SK-N-SH (cell line): ENCODE measurements around the gene DBNDD2. TPM values are rescaled to one million over a fixed set of nuclear protein-coding genes. Genes with fewer than 3 reads are reported as not detected.

ENCODE experiments used
- CTCF ChIA-PET: fragments of 300-600, 350-600 bp; formaldehyde crosslinking; extraction: SDS; loops from one replicate; lab custom pipeline; 2021; lab: Yijun Ruan, JAX
- POLR2A ChIA-PET: fragments of 350-600 bp; sonication (Branson Sonifier 250); formaldehyde crosslinking; extraction: SDS; loops from one replicate; lab custom pipeline; 2020; ENCODE audit warnings: antibody characterized with exemption, inconsistent platforms; lab: Yijun Ruan, JAX
- DNase-seq: peaks from one replicate; pipeline ENCODE4 v3.0.0; 2012
- H2AFZ ChIP-seq: fragments of 200-600 bp; sonication (generic); 2 replicates; pipeline ENCODE4 v1.8.1; 2016; ENCODE audit warnings: antibody characterized with exemption, mild to moderate bottlenecking, low read depth
- H3F3A ChIP-seq: fragments of 200-600 bp; sonication (generic); replicated peaks from 2 replicates; pipeline ENCODE3; 2016; ENCODE audit warnings: antibody characterized with exemption, mild to moderate bottlenecking; ENCODE audit not compliant: insufficient read depth
- H3K27ac ChIP-seq, 2 experiments: fragments of 200-500 bp in 1 of 2; fragments of 200-600 bp in 1 of 2; sonication (Bioruptor generic) in 1 of 2; sonication (generic), shearing (Covaris generic) in 1 of 2; 2 replicates each; pipeline versions ENCODE4 v1.5.1 to v1.6.1; 2014 to 2016; ENCODE audit warnings: low read depth in 2 of 2, inconsistent platforms in 1 of 2, low read length in 1 of 2, mild to moderate bottlenecking in 1 of 2, mixed read lengths in 1 of 2
- H3K27me3 ChIP-seq: fragments of 200-600 bp; sonication (generic), shearing (Covaris generic); 2 replicates; pipeline ENCODE4 v1.6.1; 2016; ENCODE audit warnings: mixed run types; ENCODE audit not compliant: insufficient read depth
- H3K36me3 ChIP-seq, 2 experiments: fragments of 200-500 bp in 1 of 2; fragments of 200-600 bp in 1 of 2; sonication (Bioruptor generic) in 1 of 2; sonication (generic) in 1 of 2; replicated peaks in 1 of 2; 2 replicates each; pipeline versions ENCODE3 to v1.5.1; 2014 to 2016; ENCODE audit warnings: low read length in 1 of 2, mild to moderate bottlenecking in 1 of 2; ENCODE audit not compliant: insufficient read depth in 2 of 2, control insufficient read depth in 1 of 2
- H3K4me1 ChIP-seq, 2 experiments: fragments of 200-500 bp in 1 of 2; fragments of 200-600 bp in 1 of 2; sonication (Bioruptor generic) in 1 of 2; sonication (generic), shearing (Covaris generic) in 1 of 2; 2 replicates each; pipeline versions ENCODE4 v1.5.1 to v1.6.1; 2014 to 2016; ENCODE audit warnings: low read depth in 1 of 2, low read length in 1 of 2, mixed run types in 1 of 2; ENCODE audit not compliant: insufficient read depth in 2 of 2, control insufficient read depth in 1 of 2
- H3K4me2 ChIP-seq: fragments of 200-600 bp; sonication (generic), shearing (Covaris generic); 2 replicates; pipeline ENCODE4 v1.6.1; 2017; ENCODE audit warnings: mixed run types
- H3K4me3 ChIP-seq, 2 experiments: fragments of 200-500 bp in 1 of 2; fragments of 200-600 bp in 1 of 2; sonication (Bioruptor generic) in 1 of 2; sonication (generic), shearing (Covaris generic) in 1 of 2; 2 replicates each; pipeline versions ENCODE4 v1.5.1 to v1.8.1; 2014 to 2016; ENCODE audit warnings: low read depth in 2 of 2, inconsistent platforms in 1 of 2, low read length in 1 of 2, mild to moderate bottlenecking in 1 of 2, mixed read lengths in 1 of 2, moderate library complexity in 1 of 2
- H3K79me2 ChIP-seq: fragments of 200-600 bp; sonication (generic); 2 replicates; pipeline ENCODE4 v1.8.1; 2017; ENCODE audit warnings: mild to moderate bottlenecking; ENCODE audit not compliant: insufficient read depth
- H3K9ac ChIP-seq: fragments of 200-600 bp; sonication (generic); 2 replicates; pipeline ENCODE4 v1.6.1; 2017; ENCODE audit warnings: mixed run types
- H3K9me2 ChIP-seq: fragments of 200-600 bp; sonication (generic); 2 replicates; pipeline ENCODE4 v1.6.1; 2017; ENCODE audit warnings: mixed run types
- H3K9me3 ChIP-seq: fragments of 200-600 bp; sonication (generic); 2 replicates; pipeline ENCODE4 v1.6.1; 2017; ENCODE audit warnings: mixed run types, mild to moderate bottlenecking, moderate library complexity
- H4K20me1 ChIP-seq: fragments of 200-600 bp; sonication (generic); 2 replicates; pipeline ENCODE4 v1.6.1; 2017; ENCODE audit warnings: mild to moderate bottlenecking, mixed run types; ENCODE audit not compliant: insufficient read depth
- CHD2 ChIP-seq: fragments of 150-350 bp; IDR thresholded peaks from 2 replicates; pipeline ENCODE4 v1.6.1; 2018; ENCODE audit warnings: low read length; ENCODE audit not compliant: partially characterized antibody
- EP300 ChIP-seq, 2 experiments: IDR thresholded peaks; 2 replicates each; pipeline versions ENCODE4 v1.4.0 to v1.6.1; 2012; ENCODE audit warnings: borderline replicate concordance in 1 of 2, low read depth in 1 of 2, low read length in 1 of 2
- FOXM1 ChIP-seq: IDR thresholded peaks from 2 replicates; pipeline ENCODE4 v1.4.0; 2012; ENCODE audit warnings: low read depth, mild to moderate bottlenecking
- GABPA ChIP-seq: IDR thresholded peaks from 2 replicates; pipeline ENCODE4 v1.4.0; 2012; ENCODE audit warnings: low read depth, mild to moderate bottlenecking
- IRF3 ChIP-seq: fragments of 150-350 bp; IDR thresholded peaks from 2 replicates; pipeline ENCODE4 v1.6.1; 2016; ENCODE audit warnings: mild to moderate bottlenecking, low read depth, low read length
- MXI1 ChIP-seq: IDR thresholded peaks from 2 replicates; pipeline ENCODE4 v1.6.1; 2012; ENCODE audit warnings: mild to moderate bottlenecking, low read depth, low read length, improper control_type of control experiment
- NFIC ChIP-seq: IDR thresholded peaks from 2 replicates; pipeline ENCODE4 v1.4.0; 2012; ENCODE audit warnings: borderline replicate concordance
- PBX3 ChIP-seq: IDR thresholded peaks from 2 replicates; pipeline ENCODE4; 2012
- POLR2AphosphoS5 ChIP-seq: IDR thresholded peaks from 2 replicates; pipeline ENCODE4 v1.6.1; 2012; ENCODE audit warnings: low read depth, low read length
- RCOR1 ChIP-seq: fragments of 150-350 bp; IDR thresholded peaks from 2 replicates; pipeline ENCODE4 v1.6.1; 2017; ENCODE audit warnings: antibody characterized with exemption, low read length
- RXRA ChIP-seq: IDR thresholded peaks from 2 replicates; pipeline ENCODE4 v1.4.0; 2012; ENCODE audit warnings: low read depth, mild to moderate bottlenecking, borderline replicate concordance
- SIN3A ChIP-seq: IDR thresholded peaks from 2 replicates; pipeline ENCODE4 v1.6.1; 2012; ENCODE audit warnings: low read depth, mild to moderate bottlenecking, low read length, moderate library complexity, borderline replicate concordance
- SMC3 ChIP-seq: IDR thresholded peaks from 2 replicates; pipeline ENCODE4 v1.6.1; 2012; ENCODE audit warnings: low read depth, low read length, improper control_type of control experiment
- TEAD4 ChIP-seq: IDR thresholded peaks from 2 replicates; pipeline ENCODE4 v1.4.0; 2012; ENCODE audit warnings: mild to moderate bottlenecking, borderline replicate concordance; ENCODE audit not compliant: insufficient read depth
- USF2 ChIP-seq: fragments of 150-350 bp; IDR thresholded peaks from 2 replicates; pipeline ENCODE4 v1.6.1; 2017; ENCODE audit warnings: antibody characterized with exemption, low read length, low read depth, borderline replicate concordance
- ZBTB33 ChIP-seq: IDR thresholded peaks from 2 replicates; pipeline ENCODE4 v1.4.0; 2012; ENCODE audit warnings: low read depth, borderline replicate concordance
- WGBS: methylation state at CpG from one replicate; pipeline ENCODE4 v1.1.6; 2017; ENCODE audit warnings: low lambda C conversion rate; 5-methylcytosine and 5-hydroxymethylcytosine counted together
- polyA plus RNA-seq, 3 experiments: library from polyadenylated mRNA; depleted of rRNA; stranded (reverse); fragments of >200 nt; gene quantifications; 2 replicates each; pipeline ENCODE4 v1.2.3, GENCODE V29; 2012

DBNDD2 gene
- polyA plus RNA-seq, 1 of the 3 experiments (the other 2 are of a cell fraction): 22.4 TPM

- H3K36me3 ChIP-seq: peaks cover 11 to 37% of the 10 kb centered on the region in 2 experiments
- H4K20me1 ChIP-seq: no peaks in the 10 kb centered on the region
- H2AFZ ChIP-seq: no peak overlapping the region
- no peak overlapping the region for H3K4me3 ChIP-seq
- H3K79me2 ChIP-seq: no peaks in the 10 kb centered on the region
- H3K9ac ChIP-seq: no peak overlapping the region
- POLR2A ChIA-PET: interaction anchor here (0.7 to 1.6 kb wide), 6 partner anchors 11 to 84 kb away, joined by 4 to 11 read pairs (median 4); partner anchors contain the start of gene SYS1
- TF ChIP-seq POLR2AphosphoS5 (no peak), USF2 (no peak), SIN3A (no peak), CHD2 (no peak), RCOR1 (no peak), ZBTB33 (no peak), MXI1 (no peak), RXRA (no peak), IRF3 (no peak), GABPA (no peak), SMC3 (no peak), EP300 (IDR thresholded peaks at IDR 0.05; ENCODE audit: borderline replicate concordance in 1 of 2, low read depth in 1 of 2, low read length in 1 of 2) (no peak), TEAD4 (no peak), PBX3 (no peak), FOXM1 (no peak), NFIC (no peak)
- H3K27ac ChIP-seq: peak overlapping the region in 1 of 2 experiments; percentile 8; a peak in 1 of 4 replicates
- peaks cover 0 to 20% of the 10 kb centered on the region in 2 experiments; a peak in 1 of 4 replicates for H3K4me1 ChIP-seq
- H3F3A ChIP-seq: no peaks in the 10 kb centered on the region
- no peak for DNase-seq
- no peak overlapping the region for H3K4me2 ChIP-seq
- H3K9me2 ChIP-seq: no peaks in the 10 kb centered on the region
- 93% methylated on average over 5 of the region's 5 CpGs for WGBS
- CTCF ChIA-PET: interaction anchor here (1.5 to 3.4 kb wide), 6 partner anchors 10 to 344 kb away, joined by 4 to 38 read pairs (median 12); partner anchors contain the start of genes PIGT and SYS1
- H3K27me3 ChIP-seq: no peaks in the 10 kb centered on the region
- no peaks in the 10 kb centered on the region for H3K9me3 ChIP-seq
These were observed 18.4 kb downstream of the DBNDD2 start for GRCh38 chr20:45426320-45427016.
